Stimulated activated naive CD8-positive, alpha-beta T cell treated with anti-CD3 and anti-CD28 coated beads, Interleukin-15, Interleukin-2, amounts not matched to agents 100 ng/mL and 50 ng/mL, for 24 hours (primary cell): ENCODE results near the gene CBX4.
"Not testable (repeated sequence)": the region's sequence is repeated elsewhere in the genome, so short reads cannot be mapped to it uniquely, and the experiment has no call there.

ENCODE experiments used
- H3K27ac Mint-ChIP-seq: one replicate; pipeline ENCODE4 v1.8.0; 2021; ENCODE audit warnings: mild to moderate bottlenecking, mixed read lengths
- H3K27me3 Mint-ChIP-seq: one replicate; pipeline ENCODE4 v1.8.0; 2021; ENCODE audit warnings: mixed read lengths
- H3K36me3 Mint-ChIP-seq: one replicate; pipeline ENCODE4 v1.8.0; 2021; ENCODE audit warnings: low read depth, mixed read lengths
- H3K4me1 Mint-ChIP-seq: one replicate; pipeline ENCODE4 v1.8.0; 2021; ENCODE audit warnings: low read depth, mixed read lengths
- H3K4me3 Mint-ChIP-seq: one replicate; pipeline ENCODE4 v1.8.0; 2021; ENCODE audit warnings: mild to moderate bottlenecking, mixed read lengths
- H3K9me3 Mint-ChIP-seq: one replicate; pipeline ENCODE4 v1.8.0; 2021; ENCODE audit warnings: mixed read lengths

The CBX4 gene

DNA sequence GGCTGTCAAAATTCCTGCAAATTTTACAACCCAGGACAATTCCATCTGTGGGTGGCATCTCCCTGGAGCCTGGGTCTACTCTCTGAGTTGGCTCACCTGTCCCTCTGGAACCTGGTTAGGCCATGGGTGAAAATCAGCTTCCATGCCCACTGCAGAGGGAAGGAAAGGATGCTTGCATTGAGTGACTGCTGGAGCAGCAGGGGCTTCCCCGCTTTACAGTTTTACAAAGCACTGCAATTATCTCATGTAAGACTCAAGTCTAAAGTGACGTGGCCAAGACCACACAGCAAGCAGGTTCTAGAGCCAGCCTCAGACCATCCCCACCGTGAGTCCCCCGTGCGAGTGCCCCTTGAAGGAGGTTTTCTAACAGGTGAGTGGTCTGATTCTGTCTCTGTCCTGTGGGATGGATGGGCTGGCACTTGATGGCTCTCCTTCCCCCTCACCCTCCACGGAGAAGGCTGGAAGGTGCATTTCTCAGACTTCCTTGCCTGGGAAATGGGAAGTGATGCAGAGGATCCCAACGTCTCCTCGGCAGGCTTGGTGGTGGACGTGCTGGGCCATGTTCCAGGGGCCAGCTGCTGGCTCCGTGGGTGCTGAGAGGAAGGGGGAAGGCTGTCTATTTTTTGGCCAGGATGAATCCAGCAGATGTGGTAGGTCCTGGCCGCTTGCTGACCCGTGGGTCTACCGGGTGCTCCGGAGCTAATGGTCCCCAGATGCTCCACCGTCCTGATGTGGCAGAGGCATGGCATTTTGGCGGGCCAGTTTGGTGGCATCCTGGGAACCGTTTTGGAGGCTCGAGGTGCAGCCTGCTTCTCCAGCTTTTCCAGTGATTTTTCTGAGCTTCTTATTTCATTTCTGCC lies 26.3 kb upstream of the CBX4 start:
- Mint-ChIP-seq H3K36me3 (no peaks in the 10 kb centered on the region), H3K27me3 (peaks cover 8% of the 10 kb centered on the region), H3K9me3 (no peaks in the 10 kb centered on the region), H3K4me3 (no peak overlapping the region), H3K27ac (no peak overlapping the region), H3K4me1 (no peaks in the 10 kb centered on the region)

DNA sequence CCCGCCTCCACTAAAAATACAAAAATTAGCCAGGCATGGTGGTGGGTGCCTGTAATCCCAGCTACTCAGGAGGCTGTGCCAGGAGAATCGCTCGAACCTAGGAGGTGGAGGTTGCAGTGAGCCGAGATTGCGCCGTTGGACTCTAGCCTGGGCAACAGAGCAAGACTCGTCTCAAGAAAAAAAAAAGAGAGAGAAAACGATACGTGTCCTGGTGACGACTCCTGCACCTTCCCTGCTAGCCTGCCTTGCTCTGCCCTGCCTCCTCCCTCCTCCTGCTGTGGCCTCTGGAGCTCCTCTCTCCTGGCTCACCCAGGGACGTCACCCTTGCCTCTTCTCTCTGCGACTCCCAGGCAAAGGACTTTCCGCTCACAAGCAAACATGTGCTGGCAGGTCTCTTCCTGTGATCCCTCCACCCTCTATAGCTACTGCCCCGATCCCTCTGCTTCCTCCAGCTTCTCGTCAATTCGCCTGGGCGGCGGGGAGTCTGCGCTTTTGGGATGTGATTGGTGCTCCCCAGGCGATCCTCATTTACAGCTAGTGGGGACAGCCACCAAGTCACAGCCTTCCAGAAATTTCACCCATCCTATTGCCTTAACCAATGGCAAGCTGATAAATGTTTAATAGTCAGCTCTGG lies 25.5 kb upstream of the CBX4 start:
- H3K36me3 Mint-ChIP-seq, result no peaks in the 10 kb centered on the region
- H3K4me3 Mint-ChIP-seq, result no peak overlapping the region
- H3K27me3 Mint-ChIP-seq, result peaks cover 8% of the 10 kb centered on the region
- no peaks in the 10 kb centered on the region for H3K9me3 Mint-ChIP-seq
- no peaks in the 10 kb centered on the region for H3K4me1 Mint-ChIP-seq
- H3K27ac Mint-ChIP-seq, result no peak overlapping the region

DNA sequence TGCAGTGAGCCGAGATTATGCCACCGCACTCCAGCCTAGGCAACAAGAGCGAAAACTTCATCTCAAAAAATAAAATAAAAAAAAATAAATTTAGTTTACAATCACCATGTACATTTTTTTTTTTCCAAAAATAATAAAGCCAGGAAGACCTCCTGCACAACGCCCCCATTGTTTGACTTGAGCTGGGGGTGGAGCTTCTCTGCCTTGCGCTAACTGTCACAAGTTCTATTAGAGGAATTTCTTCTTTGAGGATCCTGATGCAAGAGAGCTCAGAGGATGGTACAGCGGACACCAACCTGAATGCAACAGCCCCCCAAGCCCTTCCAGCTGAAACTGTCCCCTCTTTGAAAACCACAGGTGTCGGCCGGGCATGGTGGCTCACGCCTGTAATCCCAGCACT lies 24.9 kb upstream of the CBX4 start:
- H3K4me1 Mint-ChIP-seq, result no peaks in the 10 kb centered on the region
- H3K4me3 Mint-ChIP-seq, result no peak overlapping the region
- no peaks in the 10 kb centered on the region for H3K9me3 Mint-ChIP-seq
- peaks cover 8% of the 10 kb centered on the region for H3K27me3 Mint-ChIP-seq
- H3K36me3 Mint-ChIP-seq, result no peaks in the 10 kb centered on the region
- H3K27ac Mint-ChIP-seq, result no peak overlapping the region

DNA sequence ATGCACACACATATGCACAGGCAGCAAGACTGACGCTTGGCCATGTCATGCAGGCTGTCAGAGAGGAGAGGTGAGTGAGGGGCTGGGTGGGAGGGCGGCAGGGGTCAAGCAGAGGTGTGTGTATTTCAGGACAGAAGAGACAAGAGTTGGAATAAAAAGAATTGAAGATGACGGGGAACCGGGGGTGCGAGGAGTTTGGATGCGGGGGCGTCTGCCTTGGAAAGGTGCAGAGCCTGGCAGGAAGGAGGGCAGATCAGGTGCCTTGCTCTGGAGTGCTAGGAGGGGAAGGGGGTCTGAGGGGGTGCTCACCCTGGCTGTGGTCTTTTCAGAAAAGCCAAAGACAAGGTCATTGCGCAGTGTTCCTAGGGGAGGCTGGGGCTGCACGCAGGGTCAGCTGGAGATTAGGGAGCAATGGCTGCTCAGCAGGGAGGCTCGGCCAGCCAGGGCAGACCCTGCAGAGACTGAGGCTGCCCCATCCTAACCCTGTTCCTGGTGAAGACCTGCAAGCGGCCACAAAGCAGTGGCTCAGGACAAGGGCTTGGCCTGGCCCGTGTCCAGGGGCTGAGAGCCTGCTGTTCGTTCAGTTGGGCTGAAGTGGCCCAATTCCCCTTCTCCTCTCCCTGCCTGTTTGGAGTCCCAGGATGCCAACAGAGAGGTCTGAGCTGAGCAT lies 23.7 kb upstream of the CBX4 start:
- Mint-ChIP-seq H3K27ac (no peak overlapping the region), H3K4me1 (no peaks in the 10 kb centered on the region), H3K9me3 (no peaks in the 10 kb centered on the region), H3K4me3 (no peak overlapping the region), H3K36me3 (no peaks in the 10 kb centered on the region), H3K27me3 (peaks cover 13% of the 10 kb centered on the region)

DNA sequence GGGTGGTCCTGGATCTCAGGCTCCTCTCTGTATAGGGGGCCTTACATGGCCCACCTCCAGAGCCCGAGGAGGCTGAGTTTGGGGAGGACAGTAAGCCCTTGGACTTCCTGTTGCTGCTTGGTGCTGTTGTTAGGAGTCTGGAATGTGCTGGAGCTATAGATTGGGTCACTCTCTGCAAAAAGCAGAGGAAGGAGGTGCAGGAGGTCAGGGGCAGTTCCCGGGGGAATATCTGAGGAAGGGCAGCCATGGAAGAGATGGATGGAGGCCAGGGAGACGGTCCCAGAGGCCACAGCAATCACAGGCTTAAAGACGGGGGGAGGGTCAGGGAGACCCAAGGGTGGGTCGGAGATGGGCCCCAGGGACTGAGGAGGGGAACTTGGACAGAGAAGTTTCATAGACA lies 23.0 kb upstream of the CBX4 start:
- Mint-ChIP-seq H3K36me3 (no peaks in the 10 kb centered on the region), H3K9me3 (no peaks in the 10 kb centered on the region), H3K4me3 (no peak overlapping the region), H3K27me3 (peaks cover 13% of the 10 kb centered on the region), H3K27ac (no peak overlapping the region), H3K4me1 (no peaks in the 10 kb centered on the region)

DNA sequence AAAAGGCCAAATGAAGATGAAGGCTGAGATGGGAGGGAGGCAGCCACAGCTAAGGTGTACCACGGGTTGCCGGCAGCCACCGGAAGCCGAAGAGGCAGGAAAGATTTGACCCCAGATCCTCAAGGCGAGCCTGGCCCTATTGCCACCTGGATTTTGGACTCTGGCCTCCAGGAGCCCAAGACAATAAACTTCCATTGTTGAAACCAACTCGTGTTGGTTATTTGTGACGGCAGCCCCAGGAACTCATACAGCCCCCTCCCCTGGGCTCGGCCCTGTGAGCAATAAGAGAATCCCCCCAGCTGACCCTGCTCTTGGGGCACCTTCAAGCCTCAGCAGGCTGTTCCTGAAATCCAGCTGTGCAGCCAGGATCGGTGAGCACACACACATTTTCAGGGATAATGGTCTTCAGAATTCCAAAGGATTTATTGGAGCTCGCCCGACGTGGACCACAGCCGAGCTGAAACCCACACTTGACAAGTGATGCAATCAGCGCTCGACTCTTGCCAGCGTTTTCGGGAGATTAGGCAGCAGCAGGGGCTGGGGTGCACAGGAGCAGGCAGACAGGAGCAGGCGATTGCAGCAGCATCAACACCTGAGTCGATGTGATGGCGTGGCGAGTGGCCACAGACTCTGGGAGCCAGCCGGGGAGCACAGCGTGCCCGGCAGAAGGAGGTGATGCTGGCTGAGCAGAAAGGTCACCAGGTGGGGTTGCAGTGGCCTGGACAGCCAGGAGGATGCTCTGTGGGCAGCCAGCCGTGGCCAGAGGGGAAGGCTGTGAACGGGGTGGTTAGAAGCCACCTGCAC lies 22.4 kb upstream of the CBX4 start:
- H3K9me3 Mint-ChIP-seq, result no peaks in the 10 kb centered on the region
- no peak overlapping the region for H3K4me3 Mint-ChIP-seq
- peaks cover 13% of the 10 kb centered on the region for H3K27me3 Mint-ChIP-seq
- no peak overlapping the region for H3K27ac Mint-ChIP-seq
- H3K4me1 Mint-ChIP-seq, result no peaks in the 10 kb centered on the region
- H3K36me3 Mint-ChIP-seq, result no peaks in the 10 kb centered on the region

DNA sequence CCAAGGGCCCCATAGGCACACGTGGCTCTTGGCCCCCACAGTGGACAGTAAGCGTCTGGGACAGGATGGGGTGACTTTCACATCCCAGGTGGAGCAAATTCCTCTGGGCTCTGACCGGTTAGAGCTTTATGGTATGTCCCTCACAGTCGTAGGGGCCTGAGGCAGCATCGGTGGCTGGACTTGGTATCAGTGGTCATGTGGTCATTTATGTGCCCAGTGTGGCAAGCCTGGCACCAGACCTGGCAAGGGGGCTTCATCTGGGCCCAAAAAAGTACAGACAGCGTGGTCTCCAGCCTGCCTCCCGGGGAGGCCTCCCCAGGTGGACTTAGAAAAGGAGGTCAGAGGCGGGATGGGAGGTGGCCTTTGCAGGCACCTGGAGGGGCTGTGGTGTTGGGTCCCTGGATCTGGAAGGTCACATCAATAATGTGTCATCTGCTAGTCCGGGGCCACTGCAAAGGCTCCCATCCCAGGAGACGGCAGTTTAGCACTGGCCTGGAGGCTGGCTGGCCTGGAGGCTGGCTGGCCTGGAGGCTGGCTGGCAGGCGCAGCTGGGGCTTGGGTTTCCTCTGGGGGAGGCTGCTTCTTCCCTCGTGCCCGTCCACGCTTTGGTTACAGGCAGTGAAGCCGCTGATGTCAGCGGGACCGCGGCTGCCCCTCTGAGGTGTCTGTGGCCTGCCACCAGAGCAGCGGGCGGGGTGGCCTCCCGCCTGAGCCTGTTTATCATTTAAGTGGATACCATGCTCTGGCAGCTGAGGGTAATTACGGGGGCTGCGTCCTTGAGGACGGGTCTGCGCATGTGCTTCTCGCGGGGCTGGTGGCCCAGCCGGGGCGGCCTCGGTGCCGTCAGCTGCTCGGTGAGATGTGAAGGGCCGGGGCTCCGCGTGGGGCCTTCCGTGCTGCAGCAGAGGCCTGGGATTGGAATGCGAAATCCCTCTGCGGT lies 20.7 kb upstream of the CBX4 start:
- Mint-ChIP-seq H3K4me1 (no peaks in the 10 kb centered on the region), H3K9me3 (no peaks in the 10 kb centered on the region), H3K27ac (no peak overlapping the region), H3K4me3 (no peak overlapping the region), H3K27me3 (peaks cover 13% of the 10 kb centered on the region), H3K36me3 (no peaks in the 10 kb centered on the region)

DNA sequence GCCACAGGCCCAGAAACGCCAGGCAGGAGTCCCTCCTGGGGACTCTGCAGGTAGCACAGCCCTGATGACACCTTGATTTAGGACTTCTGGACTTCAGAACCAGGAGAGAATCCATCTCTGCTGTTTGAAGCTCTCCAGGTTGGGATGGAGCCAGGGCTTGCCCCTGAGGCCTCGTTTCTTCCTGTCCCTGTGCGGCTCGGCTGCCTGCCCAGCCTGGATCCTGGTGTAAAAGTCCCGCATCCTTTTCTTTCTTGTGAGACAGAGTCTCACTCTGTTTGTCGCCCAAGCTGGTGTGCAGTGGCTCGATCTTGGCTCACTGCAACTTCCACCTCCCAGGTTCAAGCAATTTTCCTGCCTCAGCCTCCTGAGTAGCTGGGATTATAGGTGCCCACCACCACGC lies 17.9 kb upstream of the CBX4 start:
- peaks cover 5% of the 10 kb centered on the region for H3K27me3 Mint-ChIP-seq
- no peak overlapping the region for H3K27ac Mint-ChIP-seq

DNA sequence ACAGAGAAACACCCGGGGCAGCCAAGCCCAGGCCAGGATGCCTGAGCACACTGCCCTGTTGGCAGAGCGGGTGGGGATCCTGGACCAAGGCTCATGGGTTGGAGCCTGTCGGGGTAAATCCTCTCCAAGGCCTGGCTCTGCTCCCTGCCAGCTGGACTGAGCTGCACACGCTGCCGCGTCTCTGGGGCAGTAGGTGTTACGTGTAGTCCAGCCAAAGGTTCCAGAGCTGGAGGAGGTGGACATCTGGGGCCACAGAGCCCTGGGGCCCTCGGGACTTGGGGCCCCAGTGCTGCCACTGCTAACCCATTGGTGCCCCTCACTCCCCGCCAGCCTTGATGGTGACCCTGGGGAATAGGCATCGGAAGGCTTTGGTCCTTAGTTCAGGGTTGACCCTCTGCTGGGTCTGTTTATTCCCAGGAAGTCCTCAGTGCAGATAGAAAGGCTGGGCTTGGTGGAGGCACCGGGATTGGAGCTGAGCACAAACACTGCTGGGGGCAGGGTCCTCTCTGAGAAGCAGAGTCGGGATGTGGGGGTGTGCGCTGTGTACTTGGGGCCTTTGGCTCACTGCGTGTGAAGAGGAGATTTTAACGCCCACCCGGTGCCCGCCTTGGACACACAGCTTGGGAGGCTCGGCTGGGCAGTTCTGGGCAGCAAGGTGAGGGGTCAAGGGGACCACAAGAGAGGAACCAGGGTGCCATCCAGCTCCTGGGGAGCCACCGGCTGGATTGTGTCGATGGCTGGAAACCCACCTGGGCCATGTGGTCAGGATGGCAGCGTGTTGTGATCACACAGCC lies 16.3 kb upstream of the CBX4 start:
- Mint-ChIP-seq H3K36me3 (no peaks in the 10 kb centered on the region), H3K27me3 (peaks cover 5% of the 10 kb centered on the region), H3K4me1 (peaks cover 6% of the 10 kb centered on the region), H3K27ac (no peak overlapping the region), H3K9me3 (no peaks in the 10 kb centered on the region), H3K4me3 (no peak overlapping the region)

More for the DNA sequence above, 17.9 kb upstream of the CBX4 start:
- Mint-ChIP-seq H3K9me3 (no peaks in the 10 kb centered on the region), H3K36me3 (no peaks in the 10 kb centered on the region), H3K4me1 (peaks cover 4% of the 10 kb centered on the region), H3K4me3 (no peak overlapping the region)

DNA sequence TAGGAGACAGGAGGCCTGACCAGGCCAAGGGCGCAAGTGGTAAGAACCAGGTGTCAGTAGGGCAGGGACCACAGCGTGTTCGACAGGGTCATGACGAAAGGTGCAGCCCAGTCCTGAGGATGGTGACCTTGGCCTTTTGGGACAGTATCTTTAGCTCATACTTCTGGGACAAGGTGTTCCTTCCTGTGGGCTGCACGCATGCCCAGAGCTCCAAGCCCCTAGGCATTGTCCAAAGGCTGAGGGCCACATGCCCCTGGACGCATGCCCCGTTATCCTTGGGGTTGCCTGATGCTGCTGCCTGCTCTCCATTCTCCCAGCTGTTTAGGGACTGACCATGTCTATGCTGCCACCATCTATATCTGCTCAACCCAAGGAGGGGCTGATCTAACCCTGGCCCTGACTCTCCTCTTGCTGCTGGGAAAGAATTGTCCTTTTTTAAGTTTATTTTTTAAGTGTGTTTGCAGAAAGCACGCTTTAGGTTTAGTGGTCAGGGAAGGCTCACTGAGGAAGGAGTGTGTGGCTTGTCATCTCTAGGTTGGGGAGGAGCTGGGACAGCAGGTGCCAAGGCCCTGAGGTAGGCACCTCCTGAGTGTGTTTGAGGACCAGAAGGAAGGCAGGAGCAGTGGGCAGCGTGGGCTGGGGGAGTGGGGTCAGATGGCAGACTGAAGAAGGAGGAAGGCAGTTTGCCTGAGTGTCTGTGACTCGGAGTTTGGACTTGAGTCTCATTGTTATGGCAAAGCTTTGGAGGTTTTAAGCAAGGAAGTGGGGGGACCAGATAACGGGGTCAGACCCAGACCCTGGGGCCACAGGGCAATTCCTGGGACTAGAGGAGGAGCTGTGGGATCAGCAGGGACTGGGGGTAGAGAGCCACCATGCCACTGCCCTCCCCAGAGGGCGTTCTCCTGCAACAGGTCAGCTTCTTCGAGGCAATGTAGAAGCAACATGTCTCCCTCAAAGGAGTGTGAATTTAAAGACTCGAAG lies 15.1 kb upstream of the CBX4 start:
- Mint-ChIP-seq H3K36me3 (no peaks in the 10 kb centered on the region), H3K27ac (no peak overlapping the region)

DNA sequence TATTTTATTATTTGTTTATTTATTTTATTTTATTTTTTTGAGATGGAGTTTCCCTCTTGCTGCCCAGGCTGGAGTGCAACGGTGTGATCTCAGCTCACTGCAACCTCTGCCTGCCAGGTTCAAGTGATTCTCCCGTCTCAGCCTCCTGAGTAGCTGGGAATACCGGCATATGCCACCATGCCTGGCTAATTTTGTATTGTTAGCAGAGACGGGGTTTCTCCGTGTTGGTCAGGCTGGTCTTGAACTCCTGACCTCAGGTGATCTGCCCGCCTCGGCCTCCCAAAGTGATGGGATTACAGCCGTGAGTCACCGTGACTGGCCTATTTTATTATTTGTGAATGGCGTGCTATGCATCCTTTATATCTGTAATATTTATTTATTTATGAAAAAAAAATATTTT lies 13.9 kb upstream of the CBX4 start:
- H3K9me3 Mint-ChIP-seq, H3K27me3 Mint-ChIP-seq, H3K27ac Mint-ChIP-seq, H3K36me3 Mint-ChIP-seq, H3K4me1 Mint-ChIP-seq, H3K4me3 Mint-ChIP-seq: not testable (repeated sequence)

More for the DNA sequence above, 15.1 kb upstream of the CBX4 start:
- Mint-ChIP-seq H3K27me3 (peaks cover 5% of the 10 kb centered on the region), H3K4me1 (peaks cover 8% of the 10 kb centered on the region), H3K4me3 (no peak overlapping the region), H3K9me3 (no peaks in the 10 kb centered on the region)

DNA sequence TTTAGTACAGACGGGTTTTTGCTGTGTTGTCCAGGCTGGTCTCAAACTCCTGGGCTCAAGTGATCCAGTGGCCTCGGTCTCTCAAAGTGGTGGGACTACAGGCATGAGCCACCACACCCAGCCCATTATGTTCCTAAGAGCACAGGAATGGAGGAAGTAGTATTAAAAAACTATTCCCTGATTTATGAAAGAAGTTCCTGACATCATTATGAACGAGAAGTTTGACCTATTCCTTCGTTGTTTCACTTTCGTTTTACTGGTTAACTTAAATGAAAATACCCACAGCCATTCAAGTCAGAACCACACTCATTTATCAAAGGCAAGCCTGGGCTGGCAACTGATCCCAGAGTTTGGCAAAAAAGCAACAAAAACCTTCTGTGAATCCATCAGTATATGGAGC lies 13.5 kb upstream of the CBX4 start:
- no peaks in the 10 kb centered on the region for H3K36me3 Mint-ChIP-seq
- H3K27me3 Mint-ChIP-seq, result peaks cover 9% of the 10 kb centered on the region
- no peaks in the 10 kb centered on the region for H3K9me3 Mint-ChIP-seq
- peak overlapping the region; percentile 36 for H3K27ac Mint-ChIP-seq
- peak overlapping the region; percentile 63 for H3K4me3 Mint-ChIP-seq
- H3K4me1 Mint-ChIP-seq, result peaks cover 8% of the 10 kb centered on the region
